PC-9 (cell line): ENCODE measurements around the gene SUMO2.

ENCODE experiments used
- CTCF ChIP-seq: fragments of 200-600 bp; sonication (generic); conservative IDR thresholded peaks from 2 replicates; pipeline ENCODE4 v1.6.1; 2017; ENCODE audit warnings: mixed run types, antibody characterized with exemption, mild to moderate bottlenecking, moderate library complexity
- EZH2 ChIP-seq: fragments of 200-600 bp; sonication (generic); IDR thresholded peaks from 2 replicates; pipeline ENCODE4 v1.8.0; 2017; ENCODE audit warnings: antibody characterized with exemption, low read depth

- TF ChIP-seq CTCF (no peak), EZH2 (no peak)
Measured at GRCh38 chr17:75130059-75130631, 52.6 kb downstream of the SUMO2 start.
